Activated T-cell treated with anti-CD3 and anti-CD28 coated beads for 4 hours (primary cell): ENCODE data around the gene MLF1.
"Not testable (repeated sequence)": the region's sequence is repeated elsewhere in the genome, so short reads cannot be mapped to it uniquely, and the experiment has no call there.

Experiments used
- DNase-seq: peaks from one replicate; pipeline ENCODE4 v3.0.0-alpha.2; 2020

MLF1 gene

GRCh38 chr3:158570999-158571702 is at the start of gene MLF1:
TSS of gene MLF1 (plus strand) at chr3:158571194. CDS start at chr3:158571301, 107 bp downstream.
- DNase-seq, result peak; percentile 74

GRCh38 chr3:158522221-158523136 is 48.5 kb upstream of the MLF1 start:
- no peak for DNase-seq

GRCh38 chr3:158528076-158528674 is 42.8 kb upstream of the MLF1 start:
- DNase-seq, result no peak

- DNase-seq, result no peak
These were observed 39.7 kb upstream of the MLF1 start for GRCh38 chr3:158531334-158531733.

GRCh38 chr3:158532099-158532734 is 38.8 kb upstream of the MLF1 start:
- no peak for DNase-seq

GRCh38 chr3:158535918-158536317 is 35.1 kb upstream of the MLF1 start:
- DNase-seq, result no peak

- DNase-seq, result peak; percentile 22
These were observed 31.5 kb upstream of the MLF1 start for GRCh38 chr3:158539414-158540014.

GRCh38 chr3:158540066-158540465 is 30.9 kb upstream of the MLF1 start:
- no peak for DNase-seq

- DNase-seq, result no peak
These were observed 22.3 kb upstream of the MLF1 start for GRCh38 chr3:158548691-158549090.

GRCh38 chr3:158549938-158550337 is 21.1 kb upstream of the MLF1 start:
- not testable (repeated sequence) for DNase-seq

GRCh38 chr3:158552124-158552523 is 18.9 kb upstream of the MLF1 start:
- no peak for DNase-seq

GRCh38 chr3:158559504-158559903 is 11.5 kb upstream of the MLF1 start:
- DNase-seq, result no peak

- DNase-seq, result no peak
These were observed 10.0 kb upstream of the MLF1 start for GRCh38 chr3:158560979-158561378.

GRCh38 chr3:158562674-158563073 is 8.3 kb upstream of the MLF1 start:
- DNase-seq, result no peak

- no peak for DNase-seq
These were observed 7.9 kb upstream of the MLF1 start for GRCh38 chr3:158563076-158563475.

- DNase-seq, result no peak
These were observed 5.9 kb upstream of the MLF1 start for GRCh38 chr3:158565076-158565475.

GRCh38 chr3:158568784-158569183 is 2.2 kb upstream of the MLF1 start:
- DNase-seq, result no peak

- no peak for DNase-seq
These were observed 1.2 kb upstream of the MLF1 start for GRCh38 chr3:158569794-158570193.

GRCh38 chr3:158571969-158572765 is 1.2 kb downstream of the MLF1 start:
- no peak for DNase-seq

- no peak for DNase-seq
These were observed 1.7 kb downstream of the MLF1 start for GRCh38 chr3:158572766-158573060.

GRCh38 chr3:158573714-158574113 is 2.7 kb downstream of the MLF1 start:
- DNase-seq, result no peak

- DNase-seq, result no peak
These were observed 3.7 kb downstream of the MLF1 start for GRCh38 chr3:158574646-158575045.
